GM19452 (cell line): Measurements from ENCODE around the gene P4HB.
A peak's percentile ranks its signal among the peaks of the same experiment; 100 is the strongest.

Experiments
- ATAC-seq: cut with Tn5 transposase; IDR thresholded peaks from one replicate; pipeline ENCODE4 v1.9.1; 2021; ENCODE audit not compliant: unreplicated experiment

Gene P4HB

GRCh38 chr17:81898029-81898866 is 37.9 kb upstream of the P4HB start:
- no peak for ATAC-seq

DNA sequence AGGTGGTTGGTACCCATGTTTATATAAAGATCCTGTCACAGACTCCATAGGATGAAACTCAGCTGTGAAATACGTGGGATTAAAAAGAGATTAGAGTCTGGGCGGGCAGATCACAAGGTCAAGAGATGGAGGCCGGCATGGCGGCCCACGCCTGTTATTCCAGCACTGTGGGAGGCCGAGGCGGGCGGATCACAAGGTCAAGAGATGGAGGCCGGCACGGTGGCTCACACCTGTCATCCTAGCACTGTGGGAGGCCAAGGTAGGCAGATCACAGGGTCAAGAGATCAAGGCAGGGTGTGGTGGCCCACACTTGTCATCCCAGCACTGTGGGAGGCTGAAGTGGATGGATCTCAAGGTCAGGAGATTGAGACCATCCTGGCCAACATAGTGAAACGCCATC is 35.1 kb upstream of the P4HB start:
- no peak for ATAC-seq

- peak; percentile 20 for ATAC-seq
Measured at GRCh38 chr17:81891303-81891552, 30.9 kb upstream of the P4HB start.

DNA sequence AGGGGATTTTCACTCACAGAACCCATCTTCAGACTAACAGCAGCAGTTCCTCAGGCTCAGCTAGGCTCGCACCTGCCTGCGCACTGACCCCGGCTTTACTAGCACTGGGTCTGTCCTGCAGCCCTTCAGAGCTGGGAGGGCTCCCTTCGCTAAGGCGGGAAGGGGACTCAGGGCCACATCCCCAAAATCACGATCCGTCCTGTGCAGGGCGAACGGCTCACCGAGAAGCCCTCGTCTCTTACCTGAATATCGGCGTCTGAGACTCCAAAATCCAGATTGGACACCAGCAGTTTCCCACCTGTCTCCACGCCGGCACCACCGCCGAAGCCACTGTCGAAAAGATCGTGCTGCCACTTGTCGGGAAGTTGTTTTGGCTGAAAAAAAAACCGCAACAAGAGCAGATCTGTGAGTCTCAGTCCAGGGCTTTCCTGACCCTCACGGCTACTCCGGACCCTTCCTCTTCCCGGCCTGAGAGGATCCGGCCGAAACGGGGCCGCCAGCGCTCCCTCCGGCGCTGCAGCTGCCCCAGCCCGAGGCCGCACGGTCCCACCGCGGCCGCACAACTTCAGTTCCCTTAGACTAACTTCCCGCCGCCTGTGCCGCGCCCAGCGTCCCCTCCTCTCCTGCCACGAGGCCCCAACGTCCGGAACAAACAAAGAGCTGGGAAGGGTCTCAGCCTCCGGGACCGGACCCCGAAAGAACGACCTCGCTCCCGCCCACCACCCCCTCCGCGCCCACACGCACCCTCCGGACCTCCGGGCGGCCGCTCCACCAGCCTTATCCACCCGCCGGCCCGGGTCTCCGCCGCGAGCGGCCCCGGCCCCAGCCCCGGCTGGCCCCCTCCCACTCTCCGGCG is 30.3 kb upstream of the P4HB start:
- no peak for ATAC-seq

DNA sequence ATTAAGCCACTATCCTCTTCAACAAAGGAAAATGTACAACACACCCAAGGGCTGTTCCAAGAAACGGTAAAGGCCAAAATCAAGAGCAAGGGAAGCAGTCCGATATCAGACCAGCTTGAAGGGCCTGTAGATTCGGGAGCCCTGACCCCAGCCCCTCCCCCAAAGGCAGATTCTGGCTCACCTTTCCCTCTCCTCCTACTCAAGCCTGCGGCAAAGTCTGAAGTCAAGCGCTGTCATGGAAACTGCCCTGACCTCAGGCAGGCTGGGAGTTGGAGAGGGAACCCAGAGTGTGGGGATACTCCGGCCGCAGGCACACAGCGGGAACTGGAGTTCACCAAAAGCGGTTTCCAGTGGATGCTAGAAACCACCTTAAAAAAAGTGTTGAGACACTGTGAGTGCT is 29.3 kb upstream of the P4HB start:
- ATAC-seq = no peak

DNA sequence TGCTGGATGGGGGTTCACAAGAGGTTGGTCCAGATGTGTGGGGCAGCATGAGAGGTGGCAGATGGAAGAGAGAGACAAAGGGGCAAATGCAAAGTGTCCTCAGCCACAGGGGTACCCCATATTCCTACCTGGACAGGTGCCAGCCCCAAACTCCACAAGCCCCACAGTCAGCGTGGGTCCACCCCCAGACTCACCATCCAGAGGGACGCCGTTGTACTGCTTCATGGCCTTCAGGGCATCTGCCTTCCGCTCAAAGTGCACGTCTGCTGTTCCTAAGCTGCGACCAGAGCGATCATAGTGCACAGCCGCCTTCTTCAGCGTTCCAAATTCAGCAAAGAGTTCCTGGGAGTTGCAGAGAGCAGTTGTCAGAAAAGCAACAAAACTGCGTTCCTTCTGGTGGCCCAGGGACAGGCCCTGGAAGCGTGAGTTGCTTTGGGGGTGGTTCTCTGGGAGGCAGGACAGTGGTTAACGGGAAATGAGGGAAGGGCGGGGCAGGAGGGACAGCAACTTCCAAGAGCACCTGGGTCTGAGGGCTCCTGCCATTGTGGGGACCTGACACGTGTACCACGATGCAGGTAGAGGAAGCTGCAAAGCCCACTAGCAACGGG is 28.8 kb upstream of the P4HB start:
- no peak for ATAC-seq

DNA sequence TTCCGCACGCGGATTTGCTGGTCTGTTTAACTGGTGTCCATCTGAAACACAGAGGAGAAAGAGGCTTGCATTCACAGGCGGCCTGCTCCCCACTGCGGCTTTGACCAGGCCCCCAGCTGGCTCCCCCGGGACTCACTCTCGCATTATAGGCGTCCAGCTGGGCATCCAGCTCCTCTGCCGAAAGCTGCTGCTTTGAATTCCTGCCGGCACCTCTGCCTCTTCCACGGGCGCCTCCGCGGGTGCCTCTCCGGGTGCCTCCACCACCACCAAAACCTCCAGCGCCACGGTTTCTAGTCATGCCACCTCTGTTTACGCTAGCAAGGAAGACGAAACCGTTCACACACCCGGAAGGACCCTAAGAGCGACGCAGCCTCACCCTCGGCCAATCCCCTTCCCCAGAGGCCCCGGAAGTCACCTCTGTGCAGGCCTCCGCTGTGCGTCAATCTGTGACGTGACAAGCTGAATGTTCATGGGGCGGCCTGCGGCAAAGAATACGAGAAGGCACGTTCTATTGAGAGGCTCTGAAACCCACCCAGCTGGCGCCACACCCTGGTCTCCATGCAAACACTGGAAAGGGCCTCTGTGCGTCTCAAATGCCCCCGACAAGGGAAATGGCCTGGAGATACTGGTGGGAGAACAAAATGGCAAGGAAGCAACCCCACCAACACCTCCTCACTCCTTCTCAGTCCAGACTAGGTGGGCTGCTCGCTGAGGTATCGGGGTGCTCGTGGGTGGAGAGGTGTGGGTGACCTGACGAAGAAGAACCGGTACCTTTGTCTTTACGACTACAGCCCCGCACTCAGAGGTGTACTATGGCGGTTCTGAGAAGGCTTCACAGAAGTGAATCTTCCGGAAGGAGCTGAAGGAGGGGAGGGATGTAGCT is 28.0 kb upstream of the P4HB start:
- ATAC-seq = no peak

GRCh38 chr17:81885869-81886548 is 25.7 kb upstream of the P4HB start:
- ATAC-seq = no peak

DNA sequence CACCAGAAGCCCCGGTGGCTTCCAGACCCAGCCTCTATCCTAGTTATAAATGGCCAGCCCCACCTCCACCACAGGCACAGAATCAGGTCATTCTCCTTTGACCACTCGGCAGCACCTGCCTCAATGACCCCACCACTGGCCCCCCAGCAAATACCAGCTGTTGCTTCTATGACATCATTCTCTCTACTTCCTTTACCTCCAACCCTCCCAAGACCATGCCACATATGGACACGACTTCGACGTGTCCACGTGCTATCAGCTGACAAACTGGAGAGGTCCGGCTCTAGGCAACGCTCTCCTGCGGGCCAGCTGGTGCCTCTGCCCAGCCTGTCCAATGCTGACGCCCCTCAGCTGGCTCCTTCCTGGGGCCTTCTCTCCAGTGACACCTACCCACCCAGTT is 25.1 kb upstream of the P4HB start:
- ATAC-seq = no peak

GRCh38 chr17:81884968-81885367 is 24.6 kb upstream of the P4HB start:
- ATAC-seq = no peak

DNA sequence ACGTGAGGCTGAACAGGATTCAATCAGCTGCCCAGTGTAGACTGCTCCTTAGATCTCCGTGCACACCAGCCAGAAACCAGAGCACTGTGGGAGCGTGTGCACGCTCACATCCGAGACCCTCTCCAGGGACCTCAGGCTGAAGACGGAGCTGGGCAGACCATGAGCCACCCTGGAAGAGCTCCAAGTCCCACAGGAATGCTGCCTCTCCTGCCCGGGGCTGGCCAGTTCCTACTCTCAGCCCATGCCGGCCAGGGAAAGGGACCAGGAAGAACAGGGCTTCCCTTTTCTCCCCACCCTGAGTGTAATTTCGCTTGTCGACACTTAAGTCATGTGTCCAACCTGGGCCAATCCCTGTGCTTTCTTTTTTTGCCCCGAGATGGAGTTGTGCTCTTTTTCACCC is 24.2 kb upstream of the P4HB start:
- ATAC-seq = no peak

- ATAC-seq = no peak
Measured at GRCh38 chr17:81879121-81879520, 18.8 kb upstream of the P4HB start.

DNA sequence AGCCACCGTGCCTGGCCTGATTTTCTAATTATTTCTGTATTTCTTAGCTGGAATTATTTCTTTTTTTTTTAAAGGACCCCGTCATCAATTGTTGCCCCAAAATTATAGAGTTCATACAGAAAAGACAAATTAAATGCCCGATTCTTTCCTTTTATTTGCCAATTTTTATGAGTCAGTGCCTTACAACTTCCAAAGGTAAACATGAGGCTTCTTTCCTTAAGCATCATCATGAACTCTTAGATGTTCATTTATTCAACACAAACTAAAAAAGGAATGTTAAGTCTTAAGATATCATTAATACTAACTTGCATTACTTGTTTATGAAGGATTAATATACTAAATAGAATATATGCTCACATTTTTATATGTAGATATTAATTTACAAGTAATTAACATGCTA is 18.0 kb upstream of the P4HB start:
- no peak for ATAC-seq

DNA sequence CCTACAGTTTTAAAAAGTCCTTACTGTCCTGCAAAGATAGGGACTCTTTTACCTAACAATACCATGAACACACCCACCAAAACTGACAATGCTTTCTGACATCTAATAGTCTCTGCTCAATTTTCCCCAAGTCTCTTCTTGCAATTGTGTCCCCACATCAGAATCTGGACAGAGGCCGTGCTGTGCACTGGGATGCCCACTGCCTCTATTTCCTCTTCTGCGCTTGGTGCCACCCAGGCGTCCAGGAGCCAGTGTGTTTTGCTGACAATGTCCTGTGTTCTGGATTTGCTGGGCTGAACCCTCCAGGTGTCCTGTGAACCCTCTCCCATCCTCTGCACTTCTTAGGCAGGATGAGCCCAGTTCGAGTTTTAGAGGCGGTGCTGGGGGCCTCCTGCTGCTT is 17.2 kb upstream of the P4HB start:
- no peak for ATAC-seq

DNA sequence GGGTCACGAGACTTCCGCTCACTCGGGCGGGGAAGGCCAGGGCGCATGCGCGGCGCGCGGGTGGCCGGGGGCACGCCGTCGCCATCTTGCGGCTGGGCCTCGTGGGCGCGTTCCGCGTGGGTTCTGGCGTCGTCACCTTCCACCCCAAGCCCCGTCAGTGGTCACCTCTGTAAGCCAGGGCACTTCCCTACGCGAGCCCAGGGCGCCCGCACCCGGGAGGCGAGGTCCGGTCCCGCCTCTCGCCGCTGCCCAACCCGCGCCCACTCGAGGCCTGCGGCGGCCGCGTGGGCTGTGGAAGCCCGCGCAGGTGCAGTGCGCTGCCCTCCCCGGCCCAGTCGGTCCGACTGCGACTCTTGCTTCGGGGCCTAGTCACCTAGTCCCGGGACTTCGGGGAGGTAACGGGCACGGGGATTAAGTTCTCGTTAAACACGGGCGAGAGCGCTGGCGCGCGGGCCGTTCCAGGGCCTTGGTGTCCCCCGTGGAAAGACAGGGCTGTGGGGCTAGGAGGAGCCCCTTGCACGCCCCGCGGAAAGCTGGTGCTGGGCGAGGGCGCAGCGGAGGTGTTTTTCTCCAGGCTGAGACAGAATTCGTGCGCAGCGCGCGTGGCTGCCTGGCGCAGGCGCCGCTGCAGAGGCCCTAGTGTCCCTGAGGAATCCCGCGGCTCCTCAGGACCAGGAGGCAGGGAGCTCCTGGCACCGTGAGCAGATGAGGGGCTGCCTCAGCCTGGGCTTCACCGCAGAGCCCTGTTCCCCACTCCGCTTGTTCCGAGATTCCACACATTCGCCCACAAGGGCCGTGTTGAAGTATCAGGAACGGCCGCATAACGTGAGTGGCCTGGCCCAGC is 11.3 kb upstream of the P4HB start:
- peak; percentile 36 for ATAC-seq

DNA sequence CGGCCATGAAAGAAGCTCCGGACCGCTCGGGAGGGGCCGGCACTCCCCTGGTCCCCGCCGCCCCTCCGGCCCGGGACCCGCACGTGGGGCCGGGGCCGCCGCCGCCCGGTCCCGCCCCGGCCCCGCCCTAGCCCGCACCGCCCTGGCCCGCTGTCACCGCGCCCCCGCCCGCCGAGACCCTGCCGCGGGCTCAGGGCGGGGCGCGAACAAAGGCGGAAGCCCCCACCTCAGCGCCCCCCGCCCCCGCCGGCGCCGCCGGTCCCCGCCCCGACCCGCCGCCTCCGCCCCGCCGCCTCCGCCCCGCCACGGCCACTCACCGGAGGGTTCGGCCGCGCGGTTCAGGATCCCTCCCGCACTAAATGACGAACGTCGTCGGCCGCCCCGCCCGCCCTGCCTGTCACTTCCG is 10.6 kb upstream of the P4HB start, which contains the start of gene ARHGDIA:
Gene ARHGDIA (minus strand): TSS at position 357 of the 406 bp plus-strand sequence. CDS start 1,407 bp downstream, outside the sequence.
- ATAC-seq = peak; percentile 25

DNA sequence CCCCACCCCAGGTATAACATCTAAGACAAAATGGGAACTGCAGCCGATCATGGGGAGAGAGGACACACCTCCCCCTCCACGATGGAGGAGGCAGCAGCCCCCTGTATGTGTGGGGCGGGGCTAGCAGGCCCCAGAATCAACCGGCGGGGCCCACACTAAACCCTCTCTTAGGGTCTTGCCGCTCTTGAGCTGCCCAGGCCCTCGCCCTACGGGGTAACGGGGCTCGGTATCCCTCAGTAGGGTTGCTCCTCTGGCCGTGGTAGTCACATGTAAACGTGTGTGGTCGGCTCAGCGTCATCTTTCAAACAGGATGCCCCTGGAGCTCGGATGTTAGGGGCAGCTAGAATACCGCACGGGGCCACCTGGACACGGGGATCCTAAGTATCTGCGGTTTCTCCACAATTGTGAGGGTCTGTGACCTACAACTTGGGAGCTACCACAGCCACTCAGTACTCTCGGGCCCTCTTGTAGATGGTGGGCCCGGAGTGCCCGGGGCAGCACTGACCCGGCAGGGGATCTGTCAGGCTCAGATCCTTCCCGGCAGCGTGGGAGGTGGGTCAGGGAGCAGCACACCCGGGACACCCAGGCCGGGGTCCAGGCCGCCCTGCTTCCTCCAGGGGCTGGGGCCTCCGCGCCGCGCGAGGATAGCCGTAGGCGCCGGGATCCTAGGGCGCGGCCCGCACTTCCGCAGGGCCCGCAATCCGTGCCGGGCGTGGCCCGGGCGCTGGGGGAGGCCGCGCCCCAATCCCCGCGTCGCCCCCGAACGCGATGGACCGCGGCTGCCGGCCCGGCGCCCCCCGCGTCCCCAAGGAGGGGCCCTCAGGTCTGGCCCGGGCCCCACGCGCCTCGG is 10.0 kb upstream of the P4HB start:
- ATAC-seq = peak; percentile 20
